Hepatocyte (in vitro differentiated cells): Measurements from ENCODE around the gene MCF2L2.

Source experiments
- CTCF ChIP-seq: fragments of 200-600 bp; sonication (generic); IDR thresholded peaks from 2 replicates; pipeline ENCODE4 v1.5.1; 2016; ENCODE audit warnings: antibody characterized with exemption, mild to moderate bottlenecking; ENCODE audit not compliant: poor library complexity
- EZH2 ChIP-seq: fragments of 200-600 bp; sonication (generic); IDR thresholded peaks from 2 replicates; pipeline ENCODE4 v1.6.1; 2016; ENCODE audit warnings: antibody characterized with exemption, mild to moderate bottlenecking, borderline replicate concordance
- EZH2phosphoT487 ChIP-seq: fragments of 200-600 bp; sonication (generic); IDR thresholded peaks from one replicate; pipeline ENCODE4 v1.6.1; 2018; ENCODE audit warnings: antibody characterized with exemption, mild to moderate bottlenecking, low read depth, moderate library complexity; ENCODE audit not compliant: unreplicated experiment, severe bottlenecking

GRCh38 chr3:183477801-183478456 lies 49.5 kb upstream of the MCF2L2 start:
- TF ChIP-seq CTCF (no peak), EZH2 (no peak), EZH2phosphoT487 (no peak)
